ENCODE measurements around the gene SNAP25. TPM values are rescaled to one million over a fixed set of nuclear protein-coding genes. Genes with fewer than 3 reads are reported as not detected.

The SNAP25 gene
- total and polyA plus RNA-seq, 2 donors (not counting 1 experiment from before 2014, with no cell fraction given): 0.27 TPM; not detected in 1

- no peak overlapping the region for H3K4me3 Mint-ChIP-seq
- H3K4me1 ChIP-seq (ENCODE audit: control insufficient read depth in 2 of 2, insufficient read depth in 2 of 2, low read length in 2 of 2): no peaks in the 10 kb centered on the region
- no peak overlapping the region for H3K4me2 ChIP-seq (replicated peaks; ENCODE audit: low read depth, low read length, poor library complexity, severe bottlenecking)
- no peak overlapping the region for H3K4me3 ChIP-seq (ENCODE audit: control extremely low read depth in 1 of 5, extremely low read depth in 1 of 5, insufficient read depth in 1 of 5, low read depth in 2 of 5, low read length in 4 of 5)
- 92% methylated on average over 2 of the region's 7 CpGs for WGBS (ENCODE audit: insufficient coverage)
- CTCF ChIA-PET: no interaction called here
- no peaks in the 10 kb centered on the region for H3K9me3 Mint-ChIP-seq (ENCODE audit: insufficient read depth)
- TF ChIP-seq EZH2 (IDR thresholded peaks at IDR 0.05; ENCODE audit: borderline replicate concordance, insufficient read depth, low read depth, low read length, poor library complexity, severe bottlenecking) (no peak), CTCF (IDR thresholded peaks at IDR 0.05) (no peak)
- POLR2A ChIA-PET: no interaction called here
- H3K9me3 ChIP-seq (ENCODE audit: control extremely low read depth in 1 of 3, control insufficient read depth in 2 of 3, insufficient read depth in 1 of 3, low read length in 2 of 3): no peaks in the 10 kb centered on the region
- H3K36me3 ChIP-seq (replicated peaks in 1 of 2; ENCODE audit: control extremely low read depth in 1 of 2, control insufficient read depth in 1 of 2, extremely low read depth in 1 of 2, insufficient read depth in 2 of 2, low read length in 1 of 2): no peaks in the 10 kb centered on the region
- no peak overlapping the region for H3K9ac ChIP-seq (ENCODE audit: low read length)
- H3K27ac ChIP-seq (ENCODE audit: low read length in 2 of 2): no peak overlapping the region
- no peaks in the 10 kb centered on the region for H3K79me2 ChIP-seq (ENCODE audit: control insufficient read depth, insufficient read depth, low read length)
- H3K27ac Mint-ChIP-seq: no peak overlapping the region
- H3K4me1 Mint-ChIP-seq: no peaks in the 10 kb centered on the region
- intact Hi-C loops (cut with micrococcal nuclease): no loop called here
- H2AFZ ChIP-seq (ENCODE audit: insufficient read depth, low read depth, low read length, poor library complexity, severe bottlenecking): no peak overlapping the region
- ATAC-seq (ENCODE audit: low read depth) (no peak), DNase-seq (no peak)
- no peaks in the 10 kb centered on the region for H3K27me3 Mint-ChIP-seq
- H4K20me1 ChIP-seq (ENCODE audit: control insufficient read depth, insufficient read depth, low read length, poor library complexity, severe bottlenecking): no peaks in the 10 kb centered on the region
- H3K27me3 ChIP-seq (replicated peaks in 1 of 4; ENCODE audit: control extremely low read depth in 1 of 4, control insufficient read depth in 3 of 4, insufficient read depth in 4 of 4, low read length in 3 of 4): no peaks in the 10 kb centered on the region
These were observed 44.9 kb downstream of the SNAP25 start for GRCh38 chr20:10263385-10264165.

DNA sequence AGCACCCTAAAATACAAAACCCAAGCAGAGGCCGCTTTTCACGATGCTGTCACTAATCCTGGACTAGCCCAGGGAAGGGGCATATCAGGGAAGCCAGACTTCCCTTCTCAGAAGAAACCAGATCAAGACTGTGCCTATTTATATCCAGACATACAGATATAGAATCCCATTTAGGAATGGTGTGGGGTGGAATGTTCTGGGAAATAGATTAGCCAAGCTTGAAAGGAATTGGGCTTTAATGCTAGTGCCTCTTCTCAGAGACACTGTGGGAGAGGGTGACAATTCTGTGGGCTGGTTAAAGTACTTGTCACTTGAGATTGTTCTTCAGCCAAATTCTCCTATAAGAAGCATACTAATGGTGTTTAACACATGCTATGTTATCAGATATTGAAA, 45.5 kb downstream of the SNAP25 start:
- Histone ChIP-seq H3K27ac (ENCODE audit: low read length in 2 of 2) (no peak overlapping the region), H4K20me1 (ENCODE audit: control insufficient read depth, insufficient read depth, low read length, poor library complexity, severe bottlenecking) (no peaks in the 10 kb centered on the region), H3K4me3 (ENCODE audit: control extremely low read depth in 1 of 5, extremely low read depth in 1 of 5, insufficient read depth in 1 of 5, low read depth in 2 of 5, low read length in 4 of 5) (no peak overlapping the region), H3K9ac (ENCODE audit: low read length) (no peak overlapping the region), H3K36me3 (replicated peaks in 1 of 2; ENCODE audit: control extremely low read depth in 1 of 2, control insufficient read depth in 1 of 2, extremely low read depth in 1 of 2, insufficient read depth in 2 of 2, low read length in 1 of 2) (no peaks in the 10 kb centered on the region), H3K4me2 (replicated peaks; ENCODE audit: low read depth, low read length, poor library complexity, severe bottlenecking) (no peak overlapping the region), H3K79me2 (ENCODE audit: control insufficient read depth, insufficient read depth, low read length) (no peaks in the 10 kb centered on the region), H3K27me3 (replicated peaks in 1 of 4; ENCODE audit: control extremely low read depth in 1 of 4, control insufficient read depth in 3 of 4, insufficient read depth in 4 of 4, low read length in 3 of 4) (no peaks in the 10 kb centered on the region), H3K4me1 (ENCODE audit: control insufficient read depth in 2 of 2, insufficient read depth in 2 of 2, low read length in 2 of 2) (no peaks in the 10 kb centered on the region), H2AFZ (ENCODE audit: insufficient read depth, low read depth, low read length, poor library complexity, severe bottlenecking) (no peak overlapping the region), H3K9me3 (ENCODE audit: control extremely low read depth in 1 of 3, control insufficient read depth in 2 of 3, insufficient read depth in 1 of 3, low read length in 2 of 3) (peaks cover 0 to 1% (median 0%) of the 10 kb centered on the region in 3 donors)
- no peak for TF ChIP-seq EZH2 (IDR thresholded peaks at IDR 0.05; ENCODE audit: borderline replicate concordance, insufficient read depth, low read depth, low read length, poor library complexity, severe bottlenecking)
- H3K4me1 Mint-ChIP-seq: no peaks in the 10 kb centered on the region
- H3K27ac Mint-ChIP-seq: no peak overlapping the region
- WGBS (ENCODE audit: insufficient coverage): 90% methylated on average over 2 of the region's 2 CpGs
- no peaks in the 10 kb centered on the region for H3K27me3 Mint-ChIP-seq
- ChIA-PET CTCF (no interaction called here), POLR2A (no interaction called here)
- no peaks in the 10 kb centered on the region for H3K9me3 Mint-ChIP-seq (ENCODE audit: insufficient read depth)
- DNase-seq (no peak), ATAC-seq (ENCODE audit: low read depth) (no peak)
- intact Hi-C loops (cut with micrococcal nuclease): no loop called here
- no peak overlapping the region for H3K4me3 Mint-ChIP-seq

Data from B cell (primary cell).